Measurements from ENCODE around the gene FANCC.

FANCC gene

GRCh38 chr9:95124582-95125367 lies 192.7 kb downstream of the FANCC start:
- H3K4me1 ChIP-seq (ENCODE audit: insufficient read depth, low read length) = peaks cover 22% of the 10 kb centered on the region
- H3K9ac ChIP-seq (ENCODE audit: low read depth, low read length) = no peak overlapping the region
- H3K36me3 ChIP-seq (ENCODE audit: insufficient read depth, low read length) = no peaks in the 10 kb centered on the region
- H3K9me3 ChIP-seq (ENCODE audit: control insufficient read depth, insufficient read depth, low read length) = no peaks in the 10 kb centered on the region

GRCh38 chr9:95120781-95121370 lies 196.6 kb downstream of the FANCC start:
- Histone ChIP-seq H3K36me3 (ENCODE audit: insufficient read depth, low read length) (no peaks in the 10 kb centered on the region), H3K4me1 (ENCODE audit: insufficient read depth, low read length) (peaks cover 10% of the 10 kb centered on the region), H3K9me3 (ENCODE audit: control insufficient read depth, insufficient read depth, low read length) (no peaks in the 10 kb centered on the region), H3K9ac (ENCODE audit: low read depth, low read length) (no peak overlapping the region)

GRCh38 chr9:95118596-95118995 lies 198.9 kb downstream of the FANCC start:
- Histone ChIP-seq H3K9ac (ENCODE audit: low read depth, low read length) (no peak overlapping the region), H3K36me3 (ENCODE audit: insufficient read depth, low read length) (no peaks in the 10 kb centered on the region), H3K9me3 (ENCODE audit: control insufficient read depth, insufficient read depth, low read length) (no peaks in the 10 kb centered on the region), H3K4me1 (ENCODE audit: insufficient read depth, low read length) (peaks cover 10% of the 10 kb centered on the region)

GRCh38 chr9:95116808-95117204 lies 200.7 kb downstream of the FANCC start:
- Histone ChIP-seq H3K4me1 (ENCODE audit: insufficient read depth, low read length) (peaks cover 10% of the 10 kb centered on the region), H3K36me3 (ENCODE audit: insufficient read depth, low read length) (no peaks in the 10 kb centered on the region), H3K9me3 (ENCODE audit: control insufficient read depth, insufficient read depth, low read length) (no peaks in the 10 kb centered on the region), H3K9ac (ENCODE audit: low read depth, low read length) (no peak overlapping the region)

- H3K9me3 ChIP-seq (ENCODE audit: control insufficient read depth, insufficient read depth, low read length) = no peaks in the 10 kb centered on the region
- no peaks in the 10 kb centered on the region for H3K36me3 ChIP-seq (ENCODE audit: insufficient read depth, low read length)
- no peak overlapping the region for H3K9ac ChIP-seq (ENCODE audit: low read depth, low read length)
- peaks cover 6% of the 10 kb centered on the region for H3K4me1 ChIP-seq (ENCODE audit: insufficient read depth, low read length)
Observed at GRCh38 chr9:95116002-95116807, 201.3 kb downstream of the FANCC start.

- Histone ChIP-seq H3K4me1 (ENCODE audit: insufficient read depth, low read length) (0 out of 2 replicates have a peak, but pooled peaks cover 5% of the 10 kb centered on the region), H3K9me3 (ENCODE audit: control insufficient read depth, insufficient read depth, low read length) (no peaks in the 10 kb centered on the region), H3K9ac (ENCODE audit: low read depth, low read length) (no peak overlapping the region), H3K36me3 (ENCODE audit: insufficient read depth, low read length) (no peaks in the 10 kb centered on the region)
Observed at GRCh38 chr9:95115104-95115503, 202.4 kb downstream of the FANCC start.

- H3K9ac ChIP-seq (ENCODE audit: low read depth, low read length) = no peak overlapping the region
- H3K9me3 ChIP-seq (ENCODE audit: control insufficient read depth, insufficient read depth, low read length) = no peaks in the 10 kb centered on the region
- H3K36me3 ChIP-seq (ENCODE audit: insufficient read depth, low read length) = no peaks in the 10 kb centered on the region
- 0 out of 2 replicates have a peak, but pooled peaks cover 5% of the 10 kb centered on the region for H3K4me1 ChIP-seq (ENCODE audit: insufficient read depth, low read length)
Observed at GRCh38 chr9:95112436-95113280, 204.9 kb downstream of the FANCC start.

- Histone ChIP-seq H3K9ac (ENCODE audit: low read depth, low read length) (no peak overlapping the region), H3K36me3 (ENCODE audit: insufficient read depth, low read length) (no peaks in the 10 kb centered on the region), H3K4me1 (ENCODE audit: insufficient read depth, low read length) (0 out of 2 replicates have a peak, but pooled peaks cover 5% of the 10 kb centered on the region), H3K9me3 (ENCODE audit: control insufficient read depth, insufficient read depth, low read length) (no peaks in the 10 kb centered on the region)
Observed at GRCh38 chr9:95111716-95112115, 205.8 kb downstream of the FANCC start.

GRCh38 chr9:95110921-95111525 lies 206.5 kb downstream of the FANCC start:
- no peaks in the 10 kb centered on the region for H3K36me3 ChIP-seq (ENCODE audit: insufficient read depth, low read length)
- H3K9ac ChIP-seq (ENCODE audit: low read depth, low read length) = no peak overlapping the region
- no peaks in the 10 kb centered on the region for H3K9me3 ChIP-seq (ENCODE audit: control insufficient read depth, insufficient read depth, low read length)
- H3K4me1 ChIP-seq (ENCODE audit: insufficient read depth, low read length) = no peaks in the 10 kb centered on the region

- no peaks in the 10 kb centered on the region for H3K4me1 ChIP-seq (ENCODE audit: insufficient read depth, low read length)
- H3K9ac ChIP-seq (ENCODE audit: low read depth, low read length) = no peak overlapping the region
- H3K36me3 ChIP-seq (ENCODE audit: insufficient read depth, low read length) = no peaks in the 10 kb centered on the region
- H3K9me3 ChIP-seq (ENCODE audit: control insufficient read depth, insufficient read depth, low read length) = no peaks in the 10 kb centered on the region
Observed at GRCh38 chr9:95109456-95109855, 208.1 kb downstream of the FANCC start.

- H3K9ac ChIP-seq (ENCODE audit: low read depth, low read length) = no peak overlapping the region
- H3K9me3 ChIP-seq (ENCODE audit: control insufficient read depth, insufficient read depth, low read length) = no peaks in the 10 kb centered on the region
- H3K4me1 ChIP-seq (ENCODE audit: insufficient read depth, low read length) = no peaks in the 10 kb centered on the region
- H3K36me3 ChIP-seq (ENCODE audit: insufficient read depth, low read length) = no peaks in the 10 kb centered on the region
Observed at GRCh38 chr9:95108777-95109176, 208.7 kb downstream of the FANCC start.

- no peaks in the 10 kb centered on the region for H3K36me3 ChIP-seq (ENCODE audit: insufficient read depth, low read length)
- H3K9me3 ChIP-seq (ENCODE audit: control insufficient read depth, insufficient read depth, low read length) = no peaks in the 10 kb centered on the region
- H3K9ac ChIP-seq (ENCODE audit: low read depth, low read length) = no peak overlapping the region
- no peaks in the 10 kb centered on the region for H3K4me1 ChIP-seq (ENCODE audit: insufficient read depth, low read length)
Observed at GRCh38 chr9:95107976-95108375, 209.5 kb downstream of the FANCC start.

- no peaks in the 10 kb centered on the region for H3K4me1 ChIP-seq (ENCODE audit: insufficient read depth, low read length)
- no peaks in the 10 kb centered on the region for H3K36me3 ChIP-seq (ENCODE audit: insufficient read depth, low read length)
- no peak overlapping the region for H3K9ac ChIP-seq (ENCODE audit: low read depth, low read length)
- H3K9me3 ChIP-seq (ENCODE audit: control insufficient read depth, insufficient read depth, low read length) = no peaks in the 10 kb centered on the region
Observed at GRCh38 chr9:95107001-95107749, 210.3 kb downstream of the FANCC start.

Measured in ES-I3 (cell line).